VCaP (cell line): ENCODE measurements around the gene PRPF40B.
"Not testable (repeated sequence)": the region's sequence is repeated elsewhere in the genome, so short reads cannot be mapped to it uniquely, and the experiment has no call there.

Experiments
- H3K27ac ChIP-seq: fragments of 450-650 bp; 2 replicates; pipeline ENCODE4 v1.5.1; 2017
- TF ChIP-seq, protein P1 (sequence below): fragments of 450-650 bp; conservative IDR thresholded peaks from 2 replicates; pipeline ENCODE4 v1.5.1; 2017; ENCODE audit warnings: mild to moderate bottlenecking, moderate library complexity

PRPF40B gene

DNA sequence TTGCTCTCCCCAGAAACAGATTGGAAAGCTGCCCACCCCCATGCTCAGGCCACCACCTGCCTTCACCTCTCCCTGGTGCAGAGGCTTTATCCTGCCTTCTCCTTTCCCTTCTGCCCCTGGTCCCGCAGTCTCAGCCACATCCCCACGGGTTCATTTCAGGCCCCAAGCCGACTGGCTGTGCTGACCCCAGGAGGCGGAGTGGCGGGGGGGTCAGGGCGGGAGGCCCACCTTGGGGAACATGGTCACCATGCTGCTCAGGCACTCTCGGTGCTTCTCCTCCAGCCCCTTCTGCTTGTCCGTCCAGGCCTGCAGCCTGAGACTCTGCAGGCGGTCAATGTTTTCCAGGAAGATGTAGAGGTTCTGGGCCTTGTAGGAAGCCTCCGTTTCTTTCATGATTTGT is 24.8 kb upstream of the PRPF40B start:
- H3K27ac ChIP-seq, result no peak overlapping the region
- TF ChIP-seq, protein P1, sequence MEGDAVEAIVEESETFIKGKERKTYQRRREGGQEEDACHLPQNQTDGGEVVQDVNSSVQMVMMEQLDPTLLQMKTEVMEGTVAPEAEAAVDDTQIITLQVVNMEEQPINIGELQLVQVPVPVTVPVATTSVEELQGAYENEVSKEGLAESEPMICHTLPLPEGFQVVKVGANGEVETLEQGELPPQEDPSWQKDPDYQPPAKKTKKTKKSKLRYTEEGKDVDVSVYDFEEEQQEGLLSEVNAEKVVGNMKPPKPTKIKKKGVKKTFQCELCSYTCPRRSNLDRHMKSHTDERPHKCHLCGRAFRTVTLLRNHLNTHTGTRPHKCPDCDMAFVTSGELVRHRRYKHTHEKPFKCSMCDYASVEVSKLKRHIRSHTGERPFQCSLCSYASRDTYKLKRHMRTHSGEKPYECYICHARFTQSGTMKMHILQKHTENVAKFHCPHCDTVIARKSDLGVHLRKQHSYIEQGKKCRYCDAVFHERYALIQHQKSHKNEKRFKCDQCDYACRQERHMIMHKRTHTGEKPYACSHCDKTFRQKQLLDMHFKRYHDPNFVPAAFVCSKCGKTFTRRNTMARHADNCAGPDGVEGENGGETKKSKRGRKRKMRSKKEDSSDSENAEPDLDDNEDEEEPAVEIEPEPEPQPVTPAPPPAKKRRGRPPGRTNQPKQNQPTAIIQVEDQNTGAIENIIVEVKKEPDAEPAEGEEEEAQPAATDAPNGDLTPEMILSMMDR, result no peak

DNA sequence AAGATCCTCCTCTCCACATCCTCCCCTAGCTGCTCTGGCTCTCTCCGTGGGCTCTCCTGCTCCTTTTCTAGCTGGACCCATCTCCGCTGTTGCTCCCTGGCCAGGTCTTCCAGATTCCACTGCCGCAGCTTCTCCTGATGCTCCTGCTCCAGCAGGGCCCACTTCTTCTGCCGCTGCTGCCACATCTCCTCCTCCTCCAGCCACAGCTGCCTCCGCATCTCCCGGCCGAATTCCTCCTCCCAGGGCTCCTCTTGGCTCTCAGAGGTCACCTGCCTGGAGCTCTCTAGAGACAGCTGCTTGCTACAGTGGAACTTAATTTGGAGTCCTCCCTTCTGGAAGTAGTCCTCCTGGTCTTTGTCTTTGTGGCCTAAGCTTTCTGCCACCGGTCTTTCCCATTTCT is 23.4 kb upstream of the PRPF40B start:
- H3K27ac ChIP-seq, result no peak overlapping the region
- TF ChIP-seq, protein P1, result no peak

DNA sequence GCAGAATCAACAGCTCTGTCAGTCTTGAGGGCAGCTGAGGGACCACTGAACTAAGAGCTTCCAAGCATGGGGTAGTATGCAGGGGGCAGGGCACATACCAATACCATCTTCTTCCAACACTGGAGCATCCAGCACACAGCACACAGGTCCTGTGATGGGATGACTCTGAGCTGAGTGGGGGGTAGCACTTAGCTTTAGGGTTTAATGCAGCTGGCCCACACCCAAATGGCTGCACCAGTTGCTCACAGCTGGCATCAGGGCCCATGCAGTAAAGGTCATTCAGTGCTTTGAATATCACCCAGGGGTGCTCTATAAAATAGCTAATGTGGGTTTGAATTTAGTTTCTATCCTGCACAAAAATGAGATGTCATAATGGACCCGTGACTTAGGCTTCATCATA is 19.6 kb upstream of the PRPF40B start:
- TF ChIP-seq, protein P1, result no peak
- no peak overlapping the region for H3K27ac ChIP-seq

DNA sequence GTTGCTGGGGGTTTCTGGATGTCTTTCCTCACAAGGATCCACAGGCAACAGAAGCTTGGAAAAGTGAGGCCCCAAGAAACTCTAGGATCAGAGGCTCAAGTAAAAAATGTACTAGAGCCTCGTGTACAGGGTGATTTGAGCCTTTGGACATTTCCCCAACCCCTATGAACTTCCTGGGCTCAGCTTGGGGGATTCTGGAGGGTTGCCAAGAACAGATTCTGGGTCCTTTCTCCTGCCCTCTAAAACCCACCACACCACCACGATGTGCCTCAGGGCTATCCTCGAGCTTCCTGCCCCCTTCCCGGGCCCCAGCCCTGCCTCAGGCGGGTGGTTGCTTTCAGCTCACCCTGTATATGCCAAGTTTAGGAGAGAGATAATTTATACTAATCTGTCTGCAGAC is 18.5 kb upstream of the PRPF40B start:
- H3K27ac ChIP-seq, result no peak overlapping the region
- TF ChIP-seq, protein P1, result no peak

DNA sequence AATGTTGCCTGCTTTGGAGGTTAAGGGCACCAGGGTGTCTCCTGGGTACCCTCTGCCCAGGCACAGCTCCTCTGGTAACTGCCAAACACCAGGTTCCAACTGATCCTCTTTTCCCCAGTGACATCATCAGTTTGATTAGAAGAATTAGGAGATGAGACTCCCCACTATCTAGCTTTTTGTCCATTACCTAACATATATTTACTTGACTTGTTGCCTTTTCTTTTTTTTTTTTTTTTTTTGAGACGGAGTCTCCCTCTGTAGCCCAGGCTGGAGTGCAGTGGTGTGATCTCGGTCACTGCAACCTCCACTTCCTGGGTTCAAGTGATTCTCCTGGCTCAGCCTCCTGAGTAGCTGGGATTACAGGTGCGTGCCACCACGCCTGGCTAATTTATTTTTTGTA is 17.8 kb upstream of the PRPF40B start, which contains the start of gene FAM186B:
Gene FAM186B, minus strand, starts transcription at position 101 of the 400 bp plus-strand sequence. CDS start 162 bp downstream, outside the sequence.
- H3K27ac ChIP-seq, result not testable (repeated sequence)

DNA sequence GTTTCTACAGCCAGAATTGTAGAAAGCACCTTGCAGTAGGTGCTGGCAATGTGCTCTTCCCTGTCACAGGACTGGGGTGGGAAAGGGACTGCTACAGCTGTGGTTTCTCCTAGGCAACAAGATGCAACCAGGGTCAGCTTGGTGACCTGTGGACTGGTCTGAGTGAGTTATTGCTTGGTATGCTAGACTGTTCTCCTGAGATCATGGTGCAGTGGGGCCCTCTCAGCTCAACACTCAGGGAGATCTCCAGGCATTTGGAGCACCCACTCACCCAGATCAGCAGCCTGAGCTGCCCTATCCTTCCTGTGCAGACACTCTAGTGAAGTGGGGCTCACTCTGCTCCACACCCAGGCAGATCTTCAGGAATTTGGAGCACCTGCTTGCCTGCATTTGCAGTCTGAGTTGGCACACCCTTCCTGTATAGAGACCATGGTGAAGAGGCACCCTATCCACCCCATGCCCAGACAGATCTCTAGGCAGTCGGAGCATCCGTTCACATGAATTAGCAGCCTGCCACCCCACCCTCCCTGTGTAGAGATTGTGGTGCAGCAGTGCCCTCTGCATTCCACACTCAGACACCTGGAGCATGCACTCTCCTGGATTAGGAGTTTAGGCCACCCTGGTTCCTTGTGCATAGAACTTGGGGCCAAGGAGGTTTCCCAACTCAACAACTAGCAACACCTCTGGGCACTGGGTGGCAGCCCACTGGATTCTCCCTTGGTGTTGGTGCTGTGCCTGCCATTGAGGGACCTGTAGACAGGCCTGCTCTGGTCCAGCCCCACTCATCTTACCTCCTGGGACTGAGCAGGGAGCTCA is 14.1 kb upstream of the PRPF40B start:
- H3K27ac ChIP-seq, result no peak overlapping the region
- TF ChIP-seq, protein P1, result no peak

DNA sequence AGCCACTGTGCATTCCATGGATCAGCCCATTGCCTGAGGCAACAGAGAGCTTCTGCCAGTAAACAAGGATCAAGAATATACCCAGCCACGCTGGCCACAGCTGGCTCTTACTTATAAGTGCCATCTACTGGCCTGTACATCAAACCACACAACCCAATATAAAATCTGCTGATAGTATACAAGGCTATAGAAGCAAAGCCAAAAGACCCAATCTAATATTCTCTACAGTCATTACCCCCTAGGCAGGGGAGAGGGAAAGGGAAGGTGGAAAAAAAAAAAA is 13.5 kb upstream of the PRPF40B start:
- TF ChIP-seq, protein P1, result peak; percentile 51
- no peak overlapping the region for H3K27ac ChIP-seq

DNA sequence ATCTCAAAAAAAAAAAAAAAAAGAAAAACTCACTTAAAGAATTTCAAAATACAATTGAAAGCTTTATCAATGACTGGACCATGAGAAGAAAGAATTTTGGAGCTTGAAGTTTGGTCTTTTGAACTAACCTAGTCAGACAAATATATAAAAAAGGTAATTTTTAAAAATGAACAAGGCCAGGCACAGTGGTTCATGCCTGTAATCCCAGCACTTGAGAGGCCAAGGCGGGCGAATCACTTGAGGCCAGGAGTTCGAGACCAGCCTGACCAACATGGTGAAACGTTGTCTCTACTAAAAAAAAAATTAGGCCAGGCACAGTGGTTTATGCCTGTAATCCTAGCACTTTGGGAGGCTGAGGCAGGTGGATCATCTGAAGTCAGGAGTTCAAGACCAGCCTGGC is 12.6 kb upstream of the PRPF40B start:
- not testable (repeated sequence) for H3K27ac ChIP-seq

DNA sequence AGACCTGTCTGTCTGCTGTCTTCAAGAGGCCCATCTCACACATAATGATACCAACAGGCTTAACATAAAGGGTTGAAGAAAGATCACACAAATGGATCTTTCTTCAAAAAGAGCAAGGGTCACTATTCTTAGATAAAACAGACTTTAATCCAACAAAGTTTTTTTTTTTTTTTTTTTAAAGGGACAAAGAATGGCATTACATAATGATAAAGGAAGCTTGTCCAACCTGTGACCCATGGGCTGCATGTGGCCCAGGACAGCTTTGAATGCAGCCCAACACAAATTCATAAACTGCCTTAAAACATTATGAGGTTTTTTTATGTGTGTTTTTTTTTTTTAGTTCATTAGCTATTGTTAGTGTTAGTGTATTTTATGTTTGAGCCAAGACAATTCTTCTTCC is 11.2 kb upstream of the PRPF40B start:
- H3K27ac ChIP-seq, result no peak overlapping the region
- TF ChIP-seq, protein P1, result no peak
